ENCODE data around the gene CDHR3.

DNA sequence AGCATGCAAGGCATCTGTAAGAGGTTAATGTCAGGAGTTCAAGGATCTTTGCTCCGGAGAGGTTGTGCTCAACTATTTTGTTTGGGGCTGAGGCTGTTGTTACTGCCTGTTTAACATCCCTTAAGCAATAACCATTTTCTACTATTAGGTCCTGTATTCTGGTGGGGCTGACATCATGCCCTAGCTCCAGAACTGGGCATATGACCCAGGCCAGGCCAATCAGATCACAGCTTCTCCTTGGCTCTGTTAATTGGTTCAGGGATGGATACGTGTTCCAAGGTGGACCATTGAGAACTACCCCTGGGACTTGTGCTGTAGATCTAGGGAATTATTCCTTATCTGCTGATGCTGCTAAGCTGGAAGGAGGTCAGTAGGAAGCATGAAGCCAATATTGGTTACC is 82.1 kb downstream of the CDHR3 start:
- TF ChIP-seq CTCF (IDR thresholded peaks at IDR 0.05), result no peak
- no peak for TF ChIP-seq POLR2A (IDR thresholded peaks at IDR 0.05)
